A673 (cell line): ENCODE measurements around the gene PNPLA2. TPM values are rescaled to one million over a fixed set of nuclear protein-coding genes. Genes with fewer than 3 reads are reported as not detected.

Source experiments
- BruUV-seq: library from RNA; stranded (reverse); fragments of 400-500 nt; replicated peaks from 2 replicates; lab custom pipeline; 2021; lab: Mats Ljungman, UMichigan
- CTCF ChIA-PET: fragments of 300-600 bp; sonication (Branson Sonifier 250); formaldehyde crosslinking; loops from one replicate; lab custom pipeline; 2022; ENCODE audit warnings: antibody characterized with exemption; lab: Charles Lee
- POLR2A ChIA-PET: fragments of 300-600 bp; sonication (Branson Sonifier 250); formaldehyde crosslinking; loops from one replicate; lab custom pipeline; 2022; ENCODE audit warnings: antibody characterized with exemption; ENCODE audit not compliant: low non-redundant PET; lab: Charles Lee
- DNase-seq: peaks from one replicate; pipeline ENCODE4 v3.0.0-alpha.2; 2015; ENCODE audit warnings: low spot score
- H3K27ac ChIP-seq: fragments of 200-600 bp; sonication (generic); 2 replicates; pipeline ENCODE4 v1.5.1; 2016; ENCODE audit warnings: mixed run types, low read depth, mild to moderate bottlenecking, mixed read lengths, antibody characterized with exemption, low read length; ENCODE audit not compliant: poor library complexity, severe bottlenecking
- H3K27me3 ChIP-seq: fragments of 200-600 bp; sonication (generic); replicated peaks from 2 replicates; pipeline ENCODE4 v1.6.1; 2017; ENCODE audit warnings: mixed run types, low read depth, mild to moderate bottlenecking, mixed read lengths, antibody characterized with exemption, low read length; ENCODE audit not compliant: insufficient read depth, poor library complexity
- H3K36me3 ChIP-seq: fragments of 200-600 bp; sonication (generic); 2 replicates; pipeline ENCODE4 v1.6.1; 2016; ENCODE audit warnings: mixed run types, mild to moderate bottlenecking, mixed read lengths, antibody characterized with exemption, low read length; ENCODE audit not compliant: insufficient read depth, poor library complexity, severe bottlenecking
- H3K4me1 ChIP-seq: fragments of 200-600 bp; sonication (generic); 2 replicates; pipeline ENCODE4 v1.6.1; 2017; ENCODE audit warnings: mixed run types, mild to moderate bottlenecking, mixed read lengths, antibody characterized with exemption, low read length; ENCODE audit not compliant: insufficient read depth, poor library complexity, severe bottlenecking
- H3K4me3 ChIP-seq: fragments of 200-600 bp; sonication (generic); 2 replicates; pipeline ENCODE4 v1.5.1; 2016; ENCODE audit warnings: low read depth, mixed run types, mild to moderate bottlenecking, mixed read lengths, low read length; ENCODE audit not compliant: poor library complexity, severe bottlenecking
- H3K9me3 ChIP-seq: fragments of 200-600 bp; sonication (generic); 2 replicates; pipeline ENCODE4 v1.6.1; 2016; ENCODE audit warnings: mixed run types, low read depth, mild to moderate bottlenecking, mixed read lengths, antibody characterized with exemption, low read length; ENCODE audit not compliant: poor library complexity, severe bottlenecking
- CTCF ChIP-seq: fragments of 300-800, 200-600 bp; sonication (generic); conservative IDR thresholded peaks from 2 replicates; pipeline ENCODE4 v1.5.1; 2017; ENCODE audit warnings: low read depth, mild to moderate bottlenecking, antibody characterized with exemption, low read length, moderate library complexity, mixed read lengths
- EZH2 ChIP-seq: fragments of 200-600 bp; sonication (generic); IDR thresholded peaks from 2 replicates; pipeline ENCODE4 v1.6.1; 2017; ENCODE audit warnings: borderline replicate concordance, low read depth, mild to moderate bottlenecking, mixed read lengths, antibody characterized with exemption, low read length; ENCODE audit not compliant: poor library complexity, severe bottlenecking
- intact Hi-C: fragments of 100-400 bp; cut with micrococcal nuclease; formaldehyde crosslinking; loops from one replicate; pipeline ENCODE4 v1.10.0; 2022; ENCODE audit not compliant: unreplicated experiment
- total RNA-seq: library from RNA; stranded (reverse); gene quantifications from 2 replicates; pipeline ENCODE4 v1.2.3, GENCODE V29; 2021

The PNPLA2 gene
- total RNA-seq, 1 experiment from 2014 or later: 45.4 TPM

GRCh38 chr11:839280-839623, 20.5 kb downstream of the PNPLA2 start:
- no peak overlapping the region for H3K4me3 ChIP-seq
- ChIA-PET CTCF (no interaction called here), POLR2A (no interaction called here)
- DNase-seq: no peak
- BruUV-seq: no TSS peak
- peaks cover 28% of the 10 kb centered on the region for H3K36me3 ChIP-seq
- TF ChIP-seq EZH2: no peak
- no peak for TF ChIP-seq CTCF
- intact Hi-C loops: no loop called here
- H3K27me3 ChIP-seq: no peaks in the 10 kb centered on the region
- peaks cover 6% of the 10 kb centered on the region for H3K4me1 ChIP-seq
- no peaks in the 10 kb centered on the region for H3K9me3 ChIP-seq
- H3K27ac ChIP-seq: no peak overlapping the region

GRCh38 chr11:839875-840617, 21.3 kb downstream of the PNPLA2 start:
- Histone ChIP-seq H3K4me3 (no peak overlapping the region), H3K27ac (no peak overlapping the region), H3K4me1 (peaks cover 13% of the 10 kb centered on the region), H3K9me3 (no peaks in the 10 kb centered on the region), H3K36me3 (peaks cover 28% of the 10 kb centered on the region), H3K27me3 (no peaks in the 10 kb centered on the region)
- BruUV-seq: TSS peak; percentile 35
- intact Hi-C loops: no loop called here
- CTCF ChIA-PET: interaction anchor here (1.2 kb wide), 1 partner anchor 211 kb away, joined by 3 read pairs; no protein-coding TSS in a partner anchor
- no peak for DNase-seq
- POLR2A ChIA-PET: no interaction called here
- TF ChIP-seq EZH2 (no peak), CTCF (peak; percentile 39)

GRCh38 chr11:841981-842369, 23.3 kb downstream of the PNPLA2 start:
- H3K4me1 ChIP-seq: peaks cover 13% of the 10 kb centered on the region
- DNase-seq: no peak
- CTCF ChIA-PET: interaction anchor here (0.6 kb wide), 1 partner anchor 35 kb away, joined by 3 read pairs; no protein-coding TSS in a partner anchor
- intact Hi-C loops: no loop called here
- no peaks in the 10 kb centered on the region for H3K27me3 ChIP-seq
- TF ChIP-seq CTCF (no peak), EZH2 (no peak)
- peak overlapping the region; percentile 99 for H3K4me3 ChIP-seq
- POLR2A ChIA-PET: no interaction called here
- BruUV-seq: TSS peak; percentile 61
- no peaks in the 10 kb centered on the region for H3K9me3 ChIP-seq
- peaks cover 19% of the 10 kb centered on the region for H3K36me3 ChIP-seq
- peak overlapping the region; percentile 100 for H3K27ac ChIP-seq
